Spleen (tissue), 11 donors: ENCODE results near the gene ANKRD11. TPM values are rescaled to one million over a fixed set of nuclear protein-coding genes. Genes with fewer than 3 reads are reported as not detected.

ENCODE experiments used
- DNase-seq: peaks from one replicate; pipeline ENCODE4 v3.0.0-alpha.2; 2020
- H3K27ac ChIP-seq, 8 donors: fragments of 200-600 bp; sonication (generic) in 7 of 8; 1 replicate in 4 of 8; 2 replicates in 4 of 8; pipeline versions ENCODE4 v1.5.0 to v1.8.0; 2016 to 2021; ENCODE audit warnings: inconsistent platforms in 4 of 8, mild to moderate bottlenecking in 4 of 8, moderate library complexity in 1 of 8
- H3K27me3 ChIP-seq, 7 donors: fragments of 200-600 bp; sonication (generic) in 6 of 7; replicated peaks in 1 of 7; 1 replicate in 4 of 7; 2 replicates in 3 of 7; pipeline versions ENCODE4 v1.5.0 to v1.8.0; 2016 to 2021; ENCODE audit warnings: inconsistent platforms in 3 of 7, mild to moderate bottlenecking in 1 of 7
- H3K36me3 ChIP-seq, 6 donors: fragments of 200-600 bp; sonication (generic) in 5 of 6; 1 replicate in 4 of 6; 2 replicates in 2 of 6; pipeline versions ENCODE4 v1.5.0 to v1.8.0; 2016 to 2021; ENCODE audit warnings: inconsistent platforms in 2 of 6
- H3K4me1 ChIP-seq, 6 donors: fragments of 200-600 bp; sonication (generic) in 5 of 6; 1 replicate in 3 of 6; 2 replicates in 3 of 6; pipeline versions ENCODE4 v1.5.0 to v1.8.0; 2016 to 2021; ENCODE audit warnings: inconsistent platforms in 3 of 6
- H3K4me3 ChIP-seq, 8 donors: fragments of 200-600 bp; sonication (generic) in 7 of 8; 1 replicate in 4 of 8; 2 replicates in 4 of 8; pipeline versions ENCODE4 v1.5.0 to v1.8.0; 2016 to 2021; ENCODE audit warnings: inconsistent platforms in 4 of 8, mild to moderate bottlenecking in 4 of 8, moderate library complexity in 2 of 8
- H3K9me3 ChIP-seq, 8 donors: fragments of 200-600 bp; sonication (generic) in 7 of 8; 1 replicate in 4 of 8; 2 replicates in 4 of 8; pipeline versions ENCODE4 v1.5.0 to v1.8.0; 2016 to 2021; ENCODE audit warnings: inconsistent platforms in 4 of 8
- POLR2A ChIP-seq, 3 donors: fragments of 450-650 bp; IDR thresholded peaks; one replicate each; pipeline ENCODE4 v1.5.1; 2017; ENCODE audit warnings: antibody characterized with exemption in 3 of 3, mild to moderate bottlenecking in 1 of 3
- POLR2AphosphoS5 ChIP-seq, 3 donors: sonication (generic); formaldehyde crosslinking; IDR thresholded peaks; one replicate each; pipeline ENCODE4 v1.5.1; 2017; ENCODE audit warnings: antibody characterized with exemption in 3 of 3
- WGBS, 5 donors: extraction: QIAGEN DNeasy Blood & Tissue Kit in 3 of 5; methylation state at CpG; one replicate each; pipeline versions ENCODE4 v1.1.5 to v1.1.7; 2013 to 2018; 5-methylcytosine and 5-hydroxymethylcytosine counted together
- intact Hi-C: fragments of 100-400 bp; cut with DNase I; formaldehyde crosslinking; loops from one replicate; pipeline ENCODE4 v1.15.0; 2023; ENCODE audit warnings: low total_unique reads
- polyA plus RNA-seq, 3 donors: library from polyadenylated mRNA; stranded (reverse); fragments of 200-250 nt; gene quantifications; one replicate each; pipeline ENCODE4 v1.2.1, GENCODE V29; 2013
- total RNA-seq, 7 donors: library from RNA; depleted of rRNA in 3 of 7; stranded (reverse); fragments of >200 nt in 3 of 7; fragmentation: NEBNext Ultra II Directional in 4 of 7; extraction: Animal tissue kit (Norgen Biotek cat#: 25700) in 4 of 7; gene quantifications; one replicate each; pipeline versions ENCODE4 v1.1.0 to v1.2.1, GENCODE V29; 2016 to 2021
- TF ChIP-seq, protein P1 (sequence below), 11 experiments: fragments of 200-600 bp in 7 of 11; fragments of 450-650 bp in 4 of 11; sonication (generic) in 4 of 11; IDR thresholded peaks in 8 of 11; conservative IDR thresholded peaks in 3 of 11; 1 replicate in 7 of 11; 2 replicates in 4 of 11; pipeline versions ENCODE4 v1.4.0 to v1.8.0; 2016 to 2021; ENCODE audit warnings: antibody characterized with exemption in 11 of 11, inconsistent platforms in 4 of 11, mild to moderate bottlenecking in 1 of 11
- donor health status: healthy with polysubstance abuse.
- donor health status: DM: no; HTN: no; CAD: no; lungs with moderate emphysema.
- donor health status: DM: no; HTN: no; CAD: no.
- donor health status: Bipolar disorder and iron deficiency.
- donor health status: healthy.
- donor health status: DM: no; HTN: no; CAD: no.
- donor health status: DM: yes; HTN: yes; CAD: no.

Gene ANKRD11
- total and polyA plus RNA-seq, 10 donors: 29.0 to 203 (median 128) TPM

DNA sequence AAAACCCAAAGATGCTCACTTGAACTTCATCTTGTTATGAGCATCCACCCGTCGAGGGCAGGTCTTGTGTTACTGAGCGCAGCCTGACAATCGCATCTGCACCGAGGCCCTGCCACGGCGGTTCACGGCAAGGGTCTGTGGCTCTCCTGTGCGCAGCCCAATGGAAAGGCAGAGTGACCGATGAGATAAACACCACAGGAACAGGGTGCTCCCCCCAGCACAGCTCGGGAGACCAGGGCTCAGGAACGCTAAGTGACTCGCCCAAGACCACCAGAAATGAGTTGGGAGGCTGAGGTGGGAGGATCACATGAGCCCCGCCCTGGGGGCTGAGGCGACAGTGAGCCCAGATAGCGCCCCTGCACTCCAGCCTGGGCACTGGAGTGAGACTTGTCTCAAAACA, 134.7 kb downstream of the ANKRD11 start:
- peak overlapping the region in 1 of 8 donors; percentile 30 for H3K27ac ChIP-seq

GRCh38 chr16:89355007-89355406, 135.4 kb downstream of the ANKRD11 start:
- intact Hi-C loops: no loop called here
- WGBS, 5 donors: 86 to 90% (median 88%) methylated on average over 16 of the region's 16 CpGs
- no peak overlapping the region for H3K27ac ChIP-seq

More for the DNA sequence above, 134.7 kb downstream of the ANKRD11 start:
- peak; percentile 41 for DNase-seq
- no peaks in the 10 kb centered on the region for H3K9me3 ChIP-seq
- TF ChIP-seq, protein P1, sequence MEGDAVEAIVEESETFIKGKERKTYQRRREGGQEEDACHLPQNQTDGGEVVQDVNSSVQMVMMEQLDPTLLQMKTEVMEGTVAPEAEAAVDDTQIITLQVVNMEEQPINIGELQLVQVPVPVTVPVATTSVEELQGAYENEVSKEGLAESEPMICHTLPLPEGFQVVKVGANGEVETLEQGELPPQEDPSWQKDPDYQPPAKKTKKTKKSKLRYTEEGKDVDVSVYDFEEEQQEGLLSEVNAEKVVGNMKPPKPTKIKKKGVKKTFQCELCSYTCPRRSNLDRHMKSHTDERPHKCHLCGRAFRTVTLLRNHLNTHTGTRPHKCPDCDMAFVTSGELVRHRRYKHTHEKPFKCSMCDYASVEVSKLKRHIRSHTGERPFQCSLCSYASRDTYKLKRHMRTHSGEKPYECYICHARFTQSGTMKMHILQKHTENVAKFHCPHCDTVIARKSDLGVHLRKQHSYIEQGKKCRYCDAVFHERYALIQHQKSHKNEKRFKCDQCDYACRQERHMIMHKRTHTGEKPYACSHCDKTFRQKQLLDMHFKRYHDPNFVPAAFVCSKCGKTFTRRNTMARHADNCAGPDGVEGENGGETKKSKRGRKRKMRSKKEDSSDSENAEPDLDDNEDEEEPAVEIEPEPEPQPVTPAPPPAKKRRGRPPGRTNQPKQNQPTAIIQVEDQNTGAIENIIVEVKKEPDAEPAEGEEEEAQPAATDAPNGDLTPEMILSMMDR (IDR thresholded peaks at IDR 0.05 in 8 of 11, conservative IDR thresholded peaks at IDR 0.05 in 3 of 11): no peak
- TF ChIP-seq POLR2AphosphoS5 (IDR thresholded peaks at IDR 0.05): peak in 1 of 3 donors; percentile 40
- peaks cover 0 to 33% (median 0%) of the 10 kb centered on the region in 6 donors for H3K36me3 ChIP-seq
- no peaks in the 10 kb centered on the region for H3K27me3 ChIP-seq
- H3K4me1 ChIP-seq: peaks cover 47 to 100% (median 89%) of the 10 kb centered on the region in 6 donors
- WGBS, 5 donors: 90 to 96% (median 93%) methylated on average over 16 of the region's 16 CpGs
- intact Hi-C loops: no loop called here
- no peak overlapping the region for H3K4me3 ChIP-seq

GRCh38 chr16:89354325-89354724, 136.0 kb downstream of the ANKRD11 start:
- Histone ChIP-seq H3K9me3 (no peaks in the 10 kb centered on the region), H3K4me1 (peaks cover 42 to 100% (median 79%) of the 10 kb centered on the region in 6 donors), H3K4me3 (no peak overlapping the region), H3K27ac (peak overlapping the region in 1 of 8 donors; percentile 70), H3K36me3 (peaks cover 0 to 37% (median 0%) of the 10 kb centered on the region in 6 donors), H3K27me3 (no peaks in the 10 kb centered on the region)
- TF ChIP-seq, protein P1 (IDR thresholded peaks at IDR 0.05 in 8 of 11, conservative IDR thresholded peaks at IDR 0.05 in 3 of 11): no peak
- TF ChIP-seq POLR2AphosphoS5 (IDR thresholded peaks at IDR 0.05) (no peak), POLR2A (IDR thresholded peaks at IDR 0.05) (no peak)
- WGBS, 5 donors: 89 to 93% (median 92%) methylated on average over 6 of the region's 6 CpGs
- DNase-seq: no peak
- intact Hi-C loops: no loop called here

More at GRCh38 chr16:89355007-89355406, 135.4 kb downstream of the ANKRD11 start:
- H3K36me3 ChIP-seq: peaks cover 0 to 37% (median 0%) of the 10 kb centered on the region in 6 donors
- H3K4me1 ChIP-seq: peaks cover 43 to 100% (median 84%) of the 10 kb centered on the region in 6 donors
- H3K27me3 ChIP-seq: no peaks in the 10 kb centered on the region
- H3K9me3 ChIP-seq: no peaks in the 10 kb centered on the region
- no peak for DNase-seq
- no peak overlapping the region for H3K4me3 ChIP-seq
- no peak for TF ChIP-seq POLR2A (IDR thresholded peaks at IDR 0.05)
- TF ChIP-seq POLR2AphosphoS5 (IDR thresholded peaks at IDR 0.05): no peak
- TF ChIP-seq, protein P1 (IDR thresholded peaks at IDR 0.05 in 8 of 11, conservative IDR thresholded peaks at IDR 0.05 in 3 of 11): no peak

- Histone ChIP-seq H3K27me3 (no peaks in the 10 kb centered on the region), H3K27ac (peak overlapping the region in 3 of 8 donors; percentile 44 to 70 (median 49))
- 85 to 88% (median 85%) methylated on average over 12 to 13 of the region's 13 CpGs for WGBS, 5 donors
Observed at GRCh38 chr16:89352091-89352681, 138.2 kb downstream of the ANKRD11 start.

More at GRCh38 chr16:89352091-89352681, 138.2 kb downstream of the ANKRD11 start:
- Histone ChIP-seq H3K36me3 (peaks cover 0 to 37% (median 0%) of the 10 kb centered on the region in 6 donors), H3K4me3 (no peak overlapping the region), H3K4me1 (peaks cover 20 to 97% (median 67%) of the 10 kb centered on the region in 6 donors), H3K9me3 (no peaks in the 10 kb centered on the region)
- intact Hi-C loops: no loop called here
- TF ChIP-seq POLR2A (IDR thresholded peaks at IDR 0.05) (no peak), POLR2AphosphoS5 (IDR thresholded peaks at IDR 0.05) (peak; percentile 12 to 46 (median 17))
- TF ChIP-seq, protein P1 (IDR thresholded peaks at IDR 0.05 in 8 of 11, conservative IDR thresholded peaks at IDR 0.05 in 3 of 11): no peak
- DNase-seq: no peak
